Measurements from ENCODE around the gene NOTO.

The NOTO gene

DNA sequence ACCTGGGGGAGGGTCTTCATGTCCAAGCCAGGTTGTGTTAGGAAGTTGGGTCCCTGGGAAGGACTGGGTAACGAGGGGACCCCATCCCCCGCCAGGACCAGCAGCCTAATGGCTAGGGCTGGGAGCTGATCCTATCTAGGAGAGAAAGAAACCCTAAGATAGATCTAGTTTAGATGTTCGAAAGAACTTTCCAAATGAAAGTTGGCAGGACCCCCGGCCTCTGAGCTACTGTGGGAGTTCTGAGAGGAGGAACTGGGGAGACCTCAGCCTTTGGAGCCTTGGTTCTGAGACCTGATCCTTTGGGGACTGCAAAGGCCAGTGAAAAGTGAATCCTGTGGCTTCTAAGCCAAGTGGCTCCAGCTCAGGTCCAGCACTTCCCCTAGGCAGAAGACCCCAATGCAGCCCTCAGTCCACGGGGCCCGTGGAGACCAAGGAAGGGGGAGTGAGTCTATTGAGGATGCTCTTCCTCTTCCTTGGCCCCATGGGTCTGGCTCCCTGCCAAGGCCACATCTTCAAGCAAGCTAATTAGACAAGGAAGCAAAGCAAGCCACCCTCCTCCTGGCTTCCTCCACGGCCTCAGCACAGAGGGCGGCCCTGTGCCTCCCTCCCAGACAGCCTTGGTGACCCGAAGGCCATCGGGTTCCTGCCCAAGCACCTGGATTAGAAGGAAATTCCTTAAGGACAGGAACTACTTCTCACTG, 55.2 kb downstream of the NOTO start:
- TF ChIP-seq KLF16 (tag by site-specific recombination; IDR thresholded peaks at IDR 0.05) (0 out of 2 replicates have a peak, but pooled peaks have one; percentile 19), ZNF707 (tag by site-specific recombination; IDR thresholded peaks at IDR 0.05) (no peak)
- H3K4me3 ChIP-seq (ENCODE audit: low read depth, low read length), result no peak overlapping the region
- H3K36me3 ChIP-seq (ENCODE audit: control insufficient read depth in 2 of 2, insufficient read depth in 1 of 2, low read length in 2 of 2), result peaks cover 4 to 51% of the 10 kb centered on the region in 2 experiments
- H3K4me1 ChIP-seq (ENCODE audit: control insufficient read depth, insufficient read depth, low read length), result no peaks in the 10 kb centered on the region
- no peaks in the 10 kb centered on the region for H3K9me3 ChIP-seq (ENCODE audit: control insufficient read depth, insufficient read depth, low read depth, low read length)
- POLR2A ChIA-PET, result interaction anchor here (1.2 to 2.7 kb wide), 4 partner anchors 11 to 24 kb away, joined by 3 to 18 read pairs (median 4); partner anchors contain the start of genes CCT7 and PRADC1
- CTCF ChIA-PET, result interaction anchor here (0.6 to 2.6 kb wide), 3 partner anchors 11 to 149 kb away, joined by 3 to 8 read pairs (median 4); no protein-coding TSS in a partner anchor
- H3K27ac ChIP-seq (ENCODE audit: extremely low read depth, low read depth, low read length), result no peak overlapping the region

DNA sequence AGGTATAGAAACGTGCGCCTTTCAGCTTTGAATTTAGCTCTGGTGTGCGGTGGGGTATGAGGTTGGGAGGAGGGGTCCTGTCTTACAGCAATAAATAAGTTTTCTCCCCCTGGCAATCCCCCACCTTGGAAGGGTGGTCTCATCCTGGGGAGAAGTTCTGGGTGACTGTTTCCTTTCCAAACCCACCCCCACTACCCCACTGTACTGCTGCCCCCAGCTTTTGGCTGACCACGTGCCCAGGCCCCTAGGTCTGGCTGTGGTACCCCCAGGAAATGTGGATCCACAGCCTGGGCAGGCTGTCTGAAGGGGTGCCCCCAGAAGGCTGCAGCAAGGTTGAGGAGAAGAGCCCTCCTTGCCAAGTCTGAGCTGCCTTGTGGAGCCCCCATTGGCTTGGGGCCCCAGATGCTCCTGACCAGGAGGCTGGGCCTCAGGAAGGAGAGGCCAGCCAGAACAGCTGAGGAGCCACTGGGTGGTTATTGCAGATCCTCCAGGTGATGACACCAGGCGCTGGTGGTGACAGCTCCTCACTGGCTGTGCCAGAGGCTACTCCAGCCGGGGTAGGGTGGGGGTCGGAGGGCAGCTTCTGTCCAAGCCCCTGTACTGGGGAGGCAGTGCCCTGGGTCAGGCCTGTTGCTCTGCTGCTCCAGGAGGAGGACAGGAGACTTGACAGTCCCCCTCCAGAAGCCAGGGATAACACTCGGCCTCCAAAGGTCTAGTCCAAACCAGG, 56.0 kb downstream of the NOTO start:
- Histone ChIP-seq H3K4me1 (ENCODE audit: control insufficient read depth, insufficient read depth, low read length) (no peaks in the 10 kb centered on the region), H3K36me3 (ENCODE audit: control insufficient read depth in 2 of 2, insufficient read depth in 1 of 2, low read length in 2 of 2) (peaks cover 4 to 48% of the 10 kb centered on the region in 2 experiments; a peak in 2 of 3 replicates), H3K4me3 (ENCODE audit: low read depth, low read length) (no peak overlapping the region), H3K27ac (ENCODE audit: extremely low read depth, low read depth, low read length) (no peak overlapping the region), H3K9me3 (ENCODE audit: control insufficient read depth, insufficient read depth, low read depth, low read length) (no peaks in the 10 kb centered on the region)
- ChIA-PET CTCF (interaction anchor here (1.2 to 2.6 kb wide), 3 partner anchors 9 to 31 kb away, joined by 3 to 8 read pairs (median 3); no protein-coding TSS in a partner anchor), POLR2A (interaction anchor here (1.2 to 2.7 kb wide), 3 partner anchors 17 to 24 kb away, joined by 3 to 18 read pairs (median 4); partner anchors contain the start of genes CCT7 and PRADC1)
- no peak for TF ChIP-seq ZBTB20 (tag by site-specific recombination; IDR thresholded peaks at IDR 0.05)
- TF ChIP-seq ZNF157 (tag by site-specific recombination; IDR thresholded peaks at IDR 0.05), result no peak
- TF ChIP-seq ZNF239 (tag by site-specific recombination; IDR thresholded peaks at IDR 0.05), result no peak
- no peak for TF ChIP-seq ZNF423 (tag by site-specific recombination; IDR thresholded peaks at IDR 0.05)
- no peak for TF ChIP-seq GLIS1 (tag by site-specific recombination; IDR thresholded peaks at IDR 0.05)
- no peak for TF ChIP-seq ZNF785 (tag by site-specific recombination; IDR thresholded peaks at IDR 0.05)
- no peak for TF ChIP-seq ZNF391 (tag by site-specific recombination; IDR thresholded peaks at IDR 0.05; ENCODE audit: borderline replicate concordance, low read depth)
- TF ChIP-seq, protein P1, sequence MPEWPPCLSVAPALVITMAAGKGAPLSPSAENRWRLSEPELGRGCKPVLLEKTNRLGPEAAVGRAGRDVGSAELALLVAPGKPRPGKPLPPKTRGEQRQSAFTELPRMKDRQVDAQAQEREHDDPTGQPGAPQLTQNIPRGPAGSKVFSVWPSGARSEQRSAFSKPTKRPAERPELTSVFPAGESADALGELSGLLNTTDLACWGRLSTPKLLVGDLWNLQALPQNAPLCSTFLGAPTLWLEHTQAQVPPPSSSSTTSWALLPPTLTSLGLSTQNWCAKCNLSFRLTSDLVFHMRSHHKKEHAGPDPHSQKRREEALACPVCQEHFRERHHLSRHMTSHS (tag by site-specific recombination; IDR thresholded peaks at IDR 0.05), result no peak

DNA sequence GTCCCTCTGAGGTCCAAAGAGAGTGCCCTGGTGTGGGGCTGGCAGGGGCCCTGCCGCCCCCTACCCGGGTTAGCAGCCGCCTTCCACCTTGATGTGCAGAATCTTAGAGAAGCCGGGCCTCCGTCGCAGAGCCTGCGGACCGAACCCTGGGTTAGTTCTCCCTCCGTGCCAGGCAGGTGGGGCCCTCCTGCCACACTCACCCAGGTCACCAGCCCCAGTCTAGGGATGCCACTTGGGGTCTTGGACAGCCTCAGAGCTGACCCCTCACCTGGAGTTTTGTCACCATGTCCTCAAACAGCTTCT, 56.5 kb downstream of the NOTO start:
- Histone ChIP-seq H3K4me1 (ENCODE audit: control insufficient read depth, insufficient read depth, low read length) (no peaks in the 10 kb centered on the region), H3K27ac (ENCODE audit: extremely low read depth, low read depth, low read length) (no peak overlapping the region), H3K4me3 (ENCODE audit: low read depth, low read length) (no peak overlapping the region), H3K36me3 (ENCODE audit: control insufficient read depth in 2 of 2, insufficient read depth in 1 of 2, low read length in 2 of 2) (peaks cover 4 to 48% of the 10 kb centered on the region in 2 experiments; a peak in 2 of 3 replicates), H3K9me3 (ENCODE audit: control insufficient read depth, insufficient read depth, low read depth, low read length) (no peaks in the 10 kb centered on the region)
- POLR2A ChIA-PET, result no interaction called here
- CTCF ChIA-PET, result interaction anchor here (1.1 to 1.4 kb wide), 3 partner anchors 9 to 367 kb away, joined by 3 to 4 read pairs (median 3); no protein-coding TSS in a partner anchor
- no peak for TF ChIP-seq SALL2 (tag by site-specific recombination; IDR thresholded peaks at IDR 0.05; ENCODE audit: borderline replicate concordance)
- no peak for TF ChIP-seq ZNF10 (tag by site-specific recombination; IDR thresholded peaks at IDR 0.05)
- no peak for TF ChIP-seq SP2 (tag by site-specific recombination; IDR thresholded peaks at IDR 0.05)
- TF ChIP-seq GLIS1 (tag by site-specific recombination; IDR thresholded peaks at IDR 0.05), result no peak
- TF ChIP-seq ZNF354C (tag by site-specific recombination; IDR thresholded peaks at IDR 0.05; ENCODE audit: borderline replicate concordance, low read depth), result no peak
- TF ChIP-seq, protein P2, sequence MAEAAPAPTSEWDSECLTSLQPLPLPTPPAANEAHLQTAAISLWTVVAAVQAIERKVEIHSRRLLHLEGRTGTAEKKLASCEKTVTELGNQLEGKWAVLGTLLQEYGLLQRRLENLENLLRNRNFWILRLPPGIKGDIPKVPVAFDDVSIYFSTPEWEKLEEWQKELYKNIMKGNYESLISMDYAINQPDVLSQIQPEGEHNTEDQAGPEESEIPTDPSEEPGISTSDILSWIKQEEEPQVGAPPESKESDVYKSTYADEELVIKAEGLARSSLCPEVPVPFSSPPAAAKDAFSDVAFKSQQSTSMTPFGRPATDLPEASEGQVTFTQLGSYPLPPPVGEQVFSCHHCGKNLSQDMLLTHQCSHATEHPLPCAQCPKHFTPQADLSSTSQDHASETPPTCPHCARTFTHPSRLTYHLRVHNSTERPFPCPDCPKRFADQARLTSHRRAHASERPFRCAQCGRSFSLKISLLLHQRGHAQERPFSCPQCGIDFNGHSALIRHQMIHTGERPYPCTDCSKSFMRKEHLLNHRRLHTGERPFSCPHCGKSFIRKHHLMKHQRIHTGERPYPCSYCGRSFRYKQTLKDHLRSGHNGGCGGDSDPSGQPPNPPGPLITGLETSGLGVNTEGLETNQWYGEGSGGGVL (tag by site-specific recombination; IDR thresholded peaks at IDR 0.05), result no peak
- TF ChIP-seq, protein P3, sequence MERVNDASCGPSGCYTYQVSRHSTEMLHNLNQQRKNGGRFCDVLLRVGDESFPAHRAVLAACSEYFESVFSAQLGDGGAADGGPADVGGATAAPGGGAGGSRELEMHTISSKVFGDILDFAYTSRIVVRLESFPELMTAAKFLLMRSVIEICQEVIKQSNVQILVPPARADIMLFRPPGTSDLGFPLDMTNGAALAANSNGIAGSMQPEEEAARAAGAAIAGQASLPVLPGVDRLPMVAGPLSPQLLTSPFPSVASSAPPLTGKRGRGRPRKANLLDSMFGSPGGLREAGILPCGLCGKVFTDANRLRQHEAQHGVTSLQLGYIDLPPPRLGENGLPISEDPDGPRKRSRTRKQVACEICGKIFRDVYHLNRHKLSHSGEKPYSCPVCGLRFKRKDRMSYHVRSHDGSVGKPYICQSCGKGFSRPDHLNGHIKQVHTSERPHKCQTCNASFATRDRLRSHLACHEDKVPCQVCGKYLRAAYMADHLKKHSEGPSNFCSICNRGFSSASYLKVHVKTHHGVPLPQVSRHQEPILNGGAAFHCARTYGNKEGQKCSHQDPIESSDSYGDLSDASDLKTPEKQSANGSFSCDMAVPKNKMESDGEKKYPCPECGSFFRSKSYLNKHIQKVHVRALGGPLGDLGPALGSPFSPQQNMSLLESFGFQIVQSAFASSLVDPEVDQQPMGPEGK (tag by site-specific recombination; IDR thresholded peaks at IDR 0.05), result no peak
- TF ChIP-seq ZNF266 (tag by site-specific recombination; IDR thresholded peaks at IDR 0.05; ENCODE audit: low read depth), result no peak

Data from HEK293 (cell line).